HG03135 (cell line): ENCODE data around the gene PTPRN2.

Experiments
- ATAC-seq: cut with Tn5 transposase; IDR thresholded peaks from one replicate; pipeline ENCODE4 v1.9.1; 2021; ENCODE audit warnings: mild to moderate bottlenecking, moderate library complexity; ENCODE audit not compliant: unreplicated experiment

PTPRN2 gene

GRCh38 chr7:157590526-157590925, 997.1 kb downstream of the PTPRN2 start:
- no peak for ATAC-seq

DNA sequence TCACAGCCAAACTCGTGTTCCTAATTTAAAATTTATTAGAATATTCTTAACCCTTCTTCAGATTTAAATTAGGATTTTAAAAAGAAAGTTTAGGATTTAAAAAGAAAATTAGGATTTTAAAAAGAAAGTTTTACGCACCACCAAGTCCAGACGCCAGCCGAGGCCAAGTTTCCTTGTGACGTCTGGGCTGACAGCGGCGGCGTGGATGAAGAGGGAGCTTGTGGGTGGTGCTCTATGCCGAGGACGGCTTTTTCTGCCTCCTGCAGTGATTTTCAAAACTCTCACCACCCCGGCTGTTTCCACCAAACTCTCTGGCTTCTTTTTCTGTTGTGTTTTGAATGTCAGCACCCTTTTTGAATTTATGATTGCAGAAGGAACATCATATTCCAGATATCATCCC, 997.9 kb downstream of the PTPRN2 start:
- ATAC-seq = no peak

GRCh38 chr7:157587805-157588560, 999.6 kb downstream of the PTPRN2 start:
- ATAC-seq = no peak

DNA sequence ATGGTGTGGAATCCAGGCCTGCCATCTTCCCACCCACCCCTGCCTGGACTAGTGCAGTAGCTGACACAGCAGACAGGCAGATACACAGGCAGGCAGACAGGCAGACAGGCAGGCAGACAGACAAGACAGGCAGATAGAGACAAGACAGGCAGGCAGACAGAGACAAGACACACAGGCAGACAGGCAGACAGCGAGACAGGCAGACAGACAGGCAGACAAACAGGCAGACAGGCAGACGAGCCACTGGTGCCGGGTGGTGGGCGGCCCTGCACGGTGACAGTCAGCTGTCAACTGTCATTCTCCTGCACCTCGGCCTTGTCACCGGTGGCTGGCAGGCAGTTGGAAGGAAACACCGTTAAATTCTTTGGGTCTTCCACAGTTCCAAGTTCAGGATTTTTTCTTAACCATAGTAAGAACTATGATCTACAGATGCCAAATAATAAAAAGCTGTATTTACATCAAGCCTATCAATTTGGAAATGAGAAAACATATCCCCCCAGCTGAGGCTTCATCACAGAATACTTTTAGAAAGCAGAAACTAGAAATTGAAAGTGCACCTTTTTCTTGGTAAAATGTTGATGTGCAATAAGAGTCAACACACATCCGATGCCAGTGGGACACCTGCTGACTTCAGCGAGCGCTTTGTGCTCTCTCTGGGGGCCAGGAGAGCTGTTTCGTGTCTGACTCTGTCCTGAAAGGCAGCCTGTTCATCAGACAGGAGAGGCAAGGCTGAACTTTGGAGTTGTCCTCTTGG, 1000.4 kb downstream of the PTPRN2 start:
- ATAC-seq = no peak

DNA sequence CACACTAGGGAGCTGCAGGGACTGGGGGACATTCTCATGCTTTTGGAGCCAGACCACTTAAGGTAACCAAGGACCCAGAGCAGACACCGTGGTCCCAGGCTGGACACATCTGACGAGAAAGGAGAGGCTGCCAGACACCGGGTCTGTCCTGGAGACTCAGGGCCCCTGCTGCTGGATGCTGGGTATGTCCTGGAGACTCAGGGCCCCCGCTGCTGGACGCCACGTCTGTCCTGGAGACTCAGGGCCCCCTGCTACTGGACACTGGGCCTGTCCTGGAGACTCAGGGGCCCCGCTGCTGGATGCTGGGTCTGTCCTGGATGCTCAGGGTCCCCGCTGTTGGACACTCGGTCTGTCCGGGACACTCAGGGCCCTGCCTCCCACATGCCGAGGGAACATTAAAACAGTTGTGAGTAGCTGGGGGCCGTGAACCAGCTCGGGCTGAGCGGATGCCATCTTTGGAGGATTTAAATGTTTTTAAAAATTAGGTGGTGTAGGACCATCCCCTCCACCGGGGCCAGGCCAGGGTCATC, 1001.1 kb downstream of the PTPRN2 start:
- no peak for ATAC-seq

GRCh38 chr7:157585113-157585861, 1002.3 kb downstream of the PTPRN2 start:
- no peak for ATAC-seq

- ATAC-seq = no peak
Measured at GRCh38 chr7:157584420-157584819, 1003.2 kb downstream of the PTPRN2 start.

DNA sequence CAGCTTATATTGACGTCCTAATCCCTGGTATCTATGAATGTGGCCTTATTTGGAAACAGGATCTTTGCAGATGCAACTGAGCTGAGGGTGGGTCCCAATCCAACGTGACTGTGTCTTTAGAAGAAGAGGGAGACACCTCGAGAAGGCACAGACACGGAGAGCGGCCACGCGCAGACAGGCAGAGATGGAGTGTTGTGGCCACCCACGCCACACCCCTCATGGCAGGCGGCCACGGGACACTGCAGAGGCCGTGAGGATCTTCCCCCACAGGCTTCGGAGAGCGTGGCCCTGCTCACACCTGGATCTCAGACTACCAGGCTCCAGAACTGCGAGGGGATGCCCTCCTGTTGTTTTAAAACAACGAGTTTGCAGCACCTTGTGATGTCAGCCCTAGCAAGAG, 1005.9 kb downstream of the PTPRN2 start:
- no peak for ATAC-seq

- ATAC-seq = no peak
Measured at GRCh38 chr7:157580324-157580723, 1007.3 kb downstream of the PTPRN2 start.

GRCh38 chr7:157579425-157579824, 1008.2 kb downstream of the PTPRN2 start:
- ATAC-seq = no peak

DNA sequence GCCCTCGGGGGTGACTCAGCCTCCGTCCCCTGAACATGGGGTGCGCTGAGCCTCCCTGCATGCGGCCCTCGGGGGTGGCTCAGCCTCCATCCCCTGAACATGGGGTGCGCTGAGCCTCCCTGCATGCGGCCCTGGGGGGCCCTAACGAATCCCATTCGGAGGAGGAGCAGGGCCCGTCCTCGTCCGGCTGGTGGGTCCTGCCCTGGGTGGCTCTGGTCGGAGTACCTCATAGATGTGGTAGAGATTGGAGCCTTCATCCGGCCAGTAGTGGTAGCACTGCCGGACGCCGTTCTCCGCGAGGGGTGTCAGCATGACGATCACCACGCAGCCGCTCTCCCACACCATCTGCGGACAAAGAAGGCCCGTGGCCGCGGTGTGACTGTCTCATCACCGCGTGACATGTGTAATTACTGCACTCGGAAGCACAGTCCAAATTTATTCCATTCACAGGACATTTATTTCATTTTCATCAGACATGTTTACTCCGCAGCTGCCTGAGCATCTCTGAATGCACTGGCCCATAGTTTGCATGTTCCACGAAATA, 1009.8 kb downstream of the PTPRN2 start:
- ATAC-seq = no peak

DNA sequence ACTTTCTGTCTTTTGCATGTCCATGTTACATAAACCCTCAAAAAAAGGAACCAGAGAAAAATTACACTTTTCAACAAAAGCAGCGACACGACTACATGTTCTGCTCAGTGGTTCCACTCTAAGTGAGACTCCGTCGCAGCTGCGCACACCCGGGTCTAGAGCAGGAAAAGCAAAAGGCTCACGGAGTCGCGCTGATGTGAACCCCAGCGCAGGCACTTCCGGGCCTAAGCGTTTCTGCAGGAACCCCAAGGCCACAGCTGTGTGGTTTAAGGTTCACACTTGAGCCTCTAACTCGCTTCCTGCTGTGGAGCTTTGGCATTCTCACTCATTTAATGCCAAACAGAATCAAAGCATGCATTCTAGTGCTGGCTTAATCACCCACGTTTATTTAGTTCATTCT, 1010.6 kb downstream of the PTPRN2 start:
- ATAC-seq = no peak

DNA sequence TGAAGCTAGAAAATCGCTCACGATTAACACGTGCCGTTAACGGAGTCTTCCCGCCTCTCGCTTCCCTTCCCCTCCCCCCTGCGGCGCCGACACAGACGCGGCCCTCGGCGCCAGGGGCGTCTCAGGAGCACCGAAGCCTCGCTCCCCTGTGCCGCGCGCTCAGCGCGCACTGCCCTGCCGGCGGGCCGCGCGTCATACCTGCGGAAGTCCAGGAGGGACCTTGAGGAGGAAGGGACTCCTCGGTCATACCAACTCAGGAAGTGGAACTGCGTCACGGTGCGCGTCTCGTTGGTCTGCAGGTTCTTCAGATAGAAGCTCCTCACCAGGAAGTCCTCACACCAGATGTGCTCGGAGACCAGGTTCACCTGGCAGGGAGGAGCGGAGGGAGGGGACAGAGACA, 1011.2 kb downstream of the PTPRN2 start:
- no peak for ATAC-seq

GRCh38 chr7:157575777-157576176, 1011.8 kb downstream of the PTPRN2 start:
- no peak for ATAC-seq

- ATAC-seq = no peak
Measured at GRCh38 chr7:157574914-157575586, 1012.6 kb downstream of the PTPRN2 start.

DNA sequence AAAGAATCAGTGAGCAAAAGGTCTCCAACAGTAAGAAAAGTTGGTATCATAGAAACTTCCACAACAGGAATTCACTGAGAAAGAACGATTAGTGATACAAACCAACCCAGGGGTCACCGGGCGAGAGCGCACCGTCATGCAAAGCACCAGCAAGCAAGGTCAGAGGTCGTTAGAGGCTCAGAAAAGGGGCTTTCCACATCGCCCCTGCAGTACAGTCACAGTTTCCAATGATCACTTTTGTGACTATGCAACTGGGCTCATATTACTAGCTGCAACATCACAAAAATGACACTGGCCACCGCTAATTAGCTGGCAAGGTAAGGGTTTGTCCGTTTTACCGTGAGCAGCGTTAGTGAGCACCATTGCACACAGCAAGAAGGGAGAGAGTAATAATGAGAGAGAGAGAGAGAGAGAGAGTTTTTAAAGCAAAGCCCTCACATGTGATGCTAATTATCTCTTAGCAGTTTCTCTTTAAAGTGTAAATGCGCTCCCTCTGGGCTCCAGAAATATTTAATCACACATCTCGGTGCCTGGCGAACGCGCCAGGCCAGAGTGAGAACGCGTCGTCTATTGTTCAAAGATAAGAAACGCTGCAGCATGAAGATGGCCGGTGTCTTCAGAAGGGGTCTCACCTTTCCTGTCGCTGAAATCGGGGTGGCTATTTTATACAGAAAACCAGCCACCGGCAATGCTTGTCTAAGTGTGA, 1013.4 kb downstream of the PTPRN2 start:
- no peak for ATAC-seq

DNA sequence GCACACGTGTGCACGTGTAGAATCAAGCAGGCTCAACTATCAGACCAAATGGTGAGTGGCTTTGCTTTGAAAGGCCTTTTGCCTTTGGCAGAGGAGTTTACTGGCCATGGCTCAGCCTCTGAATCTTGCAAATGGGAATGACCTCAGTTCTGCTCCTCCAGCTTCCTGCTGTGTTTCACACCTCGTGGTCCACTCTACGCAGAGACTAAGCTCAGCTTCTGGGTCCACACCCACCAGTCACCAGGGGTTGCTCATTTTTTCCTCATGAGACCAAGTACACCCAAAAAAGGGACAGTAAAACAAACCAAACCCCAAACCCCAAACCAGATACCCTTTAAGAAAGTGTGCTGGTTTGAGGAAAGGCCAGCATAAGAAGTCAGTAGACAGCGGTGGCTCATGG, 1014.4 kb downstream of the PTPRN2 start:
- ATAC-seq = no peak

DNA sequence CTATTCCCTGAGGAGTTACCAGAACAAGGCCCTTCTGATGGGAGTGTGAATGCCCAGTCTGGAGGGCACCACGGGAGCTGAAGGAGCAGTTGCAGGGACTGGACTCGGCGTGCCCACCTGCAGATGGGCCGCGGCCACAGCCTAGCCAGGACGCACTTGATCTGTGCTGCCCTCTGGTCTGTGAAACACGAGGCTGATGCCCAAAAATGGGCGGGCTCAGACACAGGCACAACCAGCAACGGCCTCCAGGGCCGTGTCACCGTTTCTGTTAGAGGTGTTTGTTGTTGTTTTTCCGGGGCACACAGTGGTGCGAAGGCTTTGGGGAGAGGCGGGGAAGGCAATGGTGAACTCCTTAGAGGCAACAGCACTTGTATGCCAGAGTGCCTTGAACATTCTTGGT, 1015.0 kb downstream of the PTPRN2 start:
- no peak for ATAC-seq

GRCh38 chr7:157570531-157571200, 1017.0 kb downstream of the PTPRN2 start:
- no peak for ATAC-seq
